HuH-7.5 (cell line): ENCODE data around the gene ADAMTS13.
A peak's percentile ranks its signal among the peaks of the same experiment; 100 is the strongest.
"Not testable (repeated sequence)": the region's sequence is repeated elsewhere in the genome, so short reads cannot be mapped to it uniquely, and the experiment has no call there.

ENCODE experiments used
- DNase-seq: peaks from one replicate; pipeline ENCODE4 v3.0.0; 2011; ENCODE audit warnings: low spot score

The ADAMTS13 gene

DNA sequence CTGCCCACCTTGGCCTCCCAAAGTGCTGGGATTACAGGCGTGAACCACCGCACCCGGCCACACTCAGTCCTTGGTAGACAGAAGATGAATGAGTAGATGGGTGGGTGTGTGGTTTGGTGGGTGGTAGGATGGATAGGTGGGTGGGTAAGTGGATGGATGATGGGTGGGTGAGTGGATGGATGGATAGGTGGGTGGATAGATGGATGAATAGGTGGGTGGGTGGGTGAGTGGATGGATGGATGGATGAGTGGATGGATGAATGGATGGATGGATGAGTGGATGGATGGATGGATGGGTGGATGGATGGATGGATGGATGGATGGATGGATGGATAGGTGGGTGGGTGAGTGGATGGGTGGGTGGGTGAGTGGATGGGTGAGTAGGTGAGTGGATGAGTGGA lies 29.9 kb upstream of the ADAMTS13 start:
- not testable (repeated sequence) for DNase-seq

DNA sequence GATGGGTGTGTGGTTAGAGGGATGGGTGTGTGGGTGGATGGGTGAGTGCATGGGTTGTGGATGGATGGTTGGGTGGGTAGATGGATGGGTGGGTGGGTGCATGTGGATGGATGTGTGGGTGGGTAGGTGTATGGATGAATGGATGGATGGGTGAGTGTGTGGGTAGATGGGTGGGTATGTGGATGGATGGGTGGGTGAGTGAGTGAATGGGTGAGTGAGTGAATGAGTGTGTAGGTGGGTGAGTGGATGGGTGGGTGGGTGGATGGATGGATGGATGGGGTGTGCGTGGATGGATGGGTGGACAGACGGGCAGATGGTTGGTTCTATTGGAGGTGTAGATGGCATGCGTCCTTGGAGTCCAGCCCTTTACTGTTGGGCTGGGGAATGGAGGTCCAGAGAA lies 28.8 kb upstream of the ADAMTS13 start:
- DNase-seq = no peak

DNA sequence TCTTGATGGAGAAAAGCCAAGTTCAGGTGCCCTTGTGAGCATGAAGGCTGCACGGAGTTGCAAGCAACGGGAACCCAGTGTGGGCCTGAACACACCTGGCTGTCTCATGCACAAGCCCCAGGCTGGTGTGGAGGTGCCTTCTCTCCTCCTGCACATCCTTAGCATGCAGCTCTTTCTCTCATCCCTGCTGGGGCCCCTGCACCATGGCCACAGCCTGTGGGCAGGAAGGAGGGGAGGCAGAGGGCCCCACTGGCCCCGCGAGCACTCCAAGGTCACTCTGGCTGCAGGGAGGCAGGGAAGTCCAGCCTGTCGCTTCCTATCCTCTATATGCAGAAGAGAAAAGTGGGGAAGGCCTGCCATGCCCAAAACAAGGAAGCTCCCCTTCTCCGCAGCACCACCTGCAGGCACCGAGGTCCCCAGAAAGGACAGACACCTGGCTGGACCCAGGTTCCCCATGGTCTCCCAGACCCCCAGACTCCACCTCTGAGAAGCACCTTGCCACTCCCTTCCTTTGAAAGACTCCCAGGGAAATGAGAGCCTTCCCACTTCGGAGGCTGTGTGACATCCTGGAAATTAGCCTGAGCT lies 27.4 kb upstream of the ADAMTS13 start:
- DNase-seq = no peak

DNA sequence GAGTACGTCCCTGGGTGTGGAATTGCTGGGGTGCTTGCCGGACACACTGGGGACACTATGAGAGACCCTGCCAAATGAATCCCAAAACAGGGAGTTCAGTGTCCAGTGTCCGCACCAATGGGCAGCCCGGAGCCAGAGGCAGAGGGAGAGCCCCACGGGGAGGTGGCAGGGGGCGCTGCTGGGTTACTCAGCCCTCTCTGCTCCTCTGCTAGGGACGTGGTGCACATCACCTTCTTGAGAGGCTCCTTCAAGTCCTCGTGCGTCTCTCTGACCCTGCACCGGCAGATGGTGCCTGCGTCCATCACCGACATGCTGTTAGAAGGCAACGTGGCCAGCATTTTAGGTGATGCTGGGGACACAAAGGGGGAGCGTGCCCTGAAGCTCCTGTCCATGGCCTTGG lies 25.2 kb upstream of the ADAMTS13 start:
- DNase-seq = no peak

DNA sequence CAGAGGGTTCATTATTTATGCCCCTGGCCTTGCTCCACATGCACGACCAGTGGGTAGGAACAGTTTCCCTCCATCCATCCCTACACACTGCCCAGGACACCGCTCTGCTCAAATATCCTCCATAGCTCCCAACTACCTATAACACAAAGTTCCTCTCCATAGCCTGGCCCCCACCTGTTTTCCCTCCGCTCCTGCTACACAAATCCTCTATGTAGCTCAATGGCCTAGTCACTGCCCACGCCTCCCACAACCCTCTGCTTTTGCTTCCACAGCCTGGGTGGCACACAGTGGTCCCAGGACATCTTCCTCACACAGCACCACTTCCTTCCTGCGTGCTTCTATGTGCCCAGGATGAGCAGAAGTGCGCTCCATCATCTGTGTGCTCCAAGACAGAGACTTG lies 24.8 kb upstream of the ADAMTS13 start:
- no peak for DNase-seq

DNA sequence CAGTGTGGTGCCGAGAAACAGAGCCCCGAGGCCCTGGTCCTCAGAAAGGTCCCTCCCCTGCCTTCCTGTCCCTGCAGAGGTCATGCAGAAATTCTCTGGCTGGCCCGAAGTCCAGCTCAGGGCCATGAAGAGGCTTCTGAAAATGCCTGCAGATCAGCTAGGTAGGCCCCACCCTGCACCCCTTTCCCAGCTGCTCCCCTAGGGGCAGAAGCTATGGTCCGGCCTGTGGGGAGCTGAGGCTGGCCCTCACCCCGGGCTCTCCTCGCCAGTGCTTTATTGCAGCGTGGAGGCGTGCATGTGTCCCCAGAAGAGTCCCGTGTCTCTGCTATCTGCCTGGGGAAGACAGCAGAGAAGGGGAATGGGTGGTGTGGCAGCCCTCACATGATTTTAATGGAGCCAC lies 24.3 kb upstream of the ADAMTS13 start:
- DNase-seq = no peak

DNA sequence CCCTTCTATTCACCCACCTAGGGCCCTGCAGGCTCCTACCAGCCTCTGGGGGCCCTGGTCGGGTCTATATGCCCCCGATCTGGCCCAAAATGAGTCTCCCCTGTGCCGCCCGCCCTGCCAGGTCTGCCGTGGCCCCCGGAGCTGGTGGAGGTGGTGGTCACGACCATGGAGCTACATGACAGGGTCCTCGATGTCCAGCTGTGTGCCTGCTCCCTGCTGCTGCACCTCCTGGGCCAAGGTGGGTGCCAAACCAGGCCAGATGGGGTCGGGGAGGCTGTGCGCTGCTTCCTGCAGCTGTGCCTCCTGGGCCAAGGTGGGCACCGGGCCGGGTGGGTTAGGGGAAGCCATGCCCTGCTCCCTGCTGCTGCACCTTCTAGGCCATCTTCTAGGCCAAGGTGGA lies 21.9 kb upstream of the ADAMTS13 start:
- DNase-seq = no peak

DNA sequence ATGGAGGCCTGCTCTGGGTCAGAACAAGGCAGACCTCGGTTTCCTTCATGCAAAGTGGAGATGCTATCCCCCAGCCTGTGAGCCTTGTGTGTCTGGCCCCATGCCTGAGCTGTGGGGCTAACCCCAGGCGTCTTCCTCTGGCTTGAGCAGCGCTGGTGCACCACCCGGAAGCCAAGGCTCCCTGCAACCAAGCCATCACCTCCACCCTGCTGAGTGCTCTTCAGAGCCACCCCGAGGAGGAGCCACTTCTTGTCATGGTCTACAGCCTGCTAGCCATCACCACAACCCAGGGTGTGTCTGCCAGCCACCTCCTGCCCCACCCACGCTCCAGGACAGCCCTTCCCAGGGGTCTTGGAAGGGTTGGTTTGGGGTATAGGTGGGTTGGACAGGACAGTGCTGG lies 20.6 kb upstream of the ADAMTS13 start:
- DNase-seq = no peak

DNA sequence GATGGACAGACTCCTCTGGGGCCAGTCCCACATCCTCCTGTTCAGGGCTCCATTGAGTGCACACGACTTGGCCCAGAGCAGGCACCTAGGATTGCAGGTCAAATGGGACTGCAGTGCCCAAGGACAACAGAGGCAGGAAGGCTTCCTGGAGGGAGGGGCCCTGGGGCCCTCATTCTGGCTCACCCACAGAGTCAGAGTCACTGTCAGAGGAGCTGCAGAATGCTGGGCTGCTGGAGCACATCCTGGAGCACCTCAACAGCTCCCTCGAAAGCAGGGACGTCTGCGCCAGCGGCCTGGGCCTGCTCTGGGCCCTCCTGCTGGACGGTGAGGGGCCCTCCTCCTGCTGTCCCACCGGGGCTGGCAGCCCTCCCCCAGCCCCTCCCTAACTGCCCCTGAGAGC lies 19.5 kb upstream of the ADAMTS13 start:
- no peak for DNase-seq

DNA sequence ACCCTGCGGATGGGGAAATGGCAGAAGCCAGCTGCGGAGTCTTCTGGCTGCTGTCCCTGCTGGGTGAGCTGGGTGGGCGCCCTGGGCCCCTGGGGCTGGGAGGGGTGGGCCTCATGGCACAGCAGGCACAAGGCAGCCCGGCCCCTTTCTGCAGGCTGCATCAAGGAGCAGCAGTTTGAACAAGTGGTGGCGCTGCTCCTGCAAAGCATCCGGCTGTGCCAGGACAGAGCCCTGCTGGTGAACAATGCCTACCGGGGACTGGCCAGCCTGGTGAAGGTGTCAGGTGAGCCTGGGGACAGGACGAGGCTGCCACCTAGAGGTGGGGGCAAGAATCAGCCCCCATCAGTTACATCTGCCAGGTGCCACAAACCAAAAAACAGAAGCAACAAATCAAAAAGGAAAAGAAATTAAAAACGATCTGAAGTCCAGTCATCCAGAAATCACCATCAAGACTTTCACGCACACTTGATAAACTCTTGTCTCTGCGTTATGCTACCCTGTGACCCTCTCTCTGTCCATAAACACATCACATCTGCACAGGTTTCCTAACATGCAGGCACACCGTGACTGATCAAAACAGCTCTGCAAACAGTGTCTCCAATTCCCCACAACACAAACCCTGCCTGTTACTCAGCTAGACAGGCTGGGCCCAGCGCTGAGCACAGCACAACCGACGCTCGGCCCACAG lies 18.3 kb upstream of the ADAMTS13 start:
- DNase-seq = peak; percentile 80

DNA sequence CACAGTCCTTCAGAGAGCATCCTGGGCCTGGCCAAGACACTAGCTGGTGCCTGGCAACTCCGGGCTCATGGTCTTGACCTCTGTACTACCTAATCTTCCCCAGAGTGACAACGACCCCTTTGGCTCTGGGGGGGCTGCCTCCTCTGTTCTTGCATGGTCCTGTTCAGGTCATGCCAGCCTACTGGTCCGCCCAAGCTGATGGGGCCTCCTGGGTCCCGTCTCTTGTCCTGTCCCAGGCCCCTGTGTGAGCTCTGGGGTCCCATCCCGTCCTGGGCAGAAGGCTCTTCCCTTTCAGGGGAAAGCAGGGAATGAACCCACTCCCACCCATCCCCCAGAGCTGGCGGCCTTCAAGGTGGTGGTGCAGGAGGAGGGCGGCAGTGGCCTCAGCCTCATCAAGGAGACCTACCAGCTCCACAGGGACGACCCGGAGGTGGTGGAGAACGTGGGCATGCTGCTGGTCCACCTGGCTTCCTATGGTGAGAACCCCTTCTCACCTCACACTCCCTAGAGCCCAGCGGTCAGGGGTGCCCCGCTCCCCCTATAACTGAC lies 17.6 kb upstream of the ADAMTS13 start:
- no peak for DNase-seq

DNA sequence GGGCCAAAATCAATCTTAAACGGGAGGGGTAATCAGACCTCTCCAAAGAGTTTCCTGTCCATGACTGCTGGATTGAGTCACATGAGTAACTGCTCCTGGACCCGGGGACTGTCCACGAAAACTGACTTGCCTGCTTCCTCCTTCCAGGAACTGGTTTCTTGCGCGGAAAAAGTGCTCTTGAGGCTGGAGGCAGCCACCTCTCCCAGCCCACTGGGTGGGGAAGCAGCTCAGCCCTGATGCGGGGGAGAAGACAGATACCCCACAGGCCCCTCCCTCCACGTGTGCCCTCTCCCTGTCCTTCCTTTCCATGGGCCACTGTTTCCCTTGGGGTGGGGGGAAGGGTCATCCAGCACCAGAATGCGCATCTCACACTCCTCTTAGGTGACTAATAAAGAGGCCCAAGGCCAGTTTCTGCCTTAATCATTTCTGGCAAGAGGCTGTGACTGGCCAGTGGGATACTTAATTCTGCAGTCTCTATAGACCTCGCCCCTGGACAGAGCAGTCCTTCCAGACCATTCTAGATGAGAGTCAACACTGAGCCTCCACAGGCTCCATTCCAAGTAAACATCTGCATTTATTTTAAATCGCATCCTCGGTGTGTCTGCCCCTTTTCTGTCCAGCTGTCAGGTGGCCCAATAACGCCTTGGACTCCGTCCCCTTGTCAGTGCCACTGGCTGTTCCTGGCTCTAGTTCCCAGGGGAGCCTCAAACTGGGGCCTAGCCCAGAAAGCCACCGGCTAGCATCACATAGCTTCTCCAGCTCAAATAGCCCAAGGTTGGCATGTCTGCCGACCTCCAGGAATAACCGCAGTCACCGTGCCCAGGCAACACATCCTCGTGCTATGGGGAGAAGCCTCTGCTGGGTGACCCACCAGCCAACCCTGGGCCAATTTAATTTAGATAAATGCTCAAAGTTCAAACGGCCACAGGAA lies 16.4 kb upstream of the ADAMTS13 start:
- DNase-seq = no peak

DNA sequence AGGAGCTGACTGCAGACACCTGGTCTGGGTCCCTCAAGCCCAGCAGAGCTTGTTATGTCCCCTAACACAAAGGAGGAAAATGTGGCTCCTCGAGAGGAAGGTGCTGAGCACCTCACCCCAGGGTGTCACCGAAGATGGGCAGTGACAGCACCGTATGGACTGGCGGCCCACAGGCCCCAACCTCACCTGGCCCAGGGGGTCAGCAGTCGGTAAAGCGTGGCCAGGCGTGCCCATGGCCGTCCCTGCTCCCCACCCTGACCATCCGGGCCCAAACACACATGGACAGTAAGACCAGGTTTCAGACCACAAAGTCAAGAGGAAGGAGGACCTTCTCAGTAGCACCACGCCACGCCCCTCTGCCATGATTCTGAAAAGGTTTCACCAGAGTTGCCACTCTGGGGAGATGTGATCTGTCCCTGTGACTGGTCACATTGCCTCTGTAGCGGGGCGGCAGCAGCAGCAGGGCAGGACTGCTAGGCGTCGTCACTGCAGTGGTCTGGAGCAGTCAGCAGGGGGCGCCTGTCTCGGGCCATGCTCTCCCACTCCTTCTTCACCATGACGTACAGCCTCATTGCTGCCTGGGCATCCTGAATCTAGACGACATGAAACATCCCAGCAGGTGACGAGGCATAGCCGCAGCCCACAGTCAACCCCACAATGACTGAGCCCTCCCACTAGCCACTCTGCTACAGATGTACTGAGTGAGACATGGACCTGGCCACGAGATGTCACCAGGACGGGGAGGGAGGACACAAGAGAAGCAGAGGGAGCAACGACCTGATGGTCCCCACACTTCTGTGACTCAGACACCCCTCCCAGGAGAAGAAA lies 15.5 kb upstream of the ADAMTS13 start:
- DNase-seq = peak; percentile 87

DNA sequence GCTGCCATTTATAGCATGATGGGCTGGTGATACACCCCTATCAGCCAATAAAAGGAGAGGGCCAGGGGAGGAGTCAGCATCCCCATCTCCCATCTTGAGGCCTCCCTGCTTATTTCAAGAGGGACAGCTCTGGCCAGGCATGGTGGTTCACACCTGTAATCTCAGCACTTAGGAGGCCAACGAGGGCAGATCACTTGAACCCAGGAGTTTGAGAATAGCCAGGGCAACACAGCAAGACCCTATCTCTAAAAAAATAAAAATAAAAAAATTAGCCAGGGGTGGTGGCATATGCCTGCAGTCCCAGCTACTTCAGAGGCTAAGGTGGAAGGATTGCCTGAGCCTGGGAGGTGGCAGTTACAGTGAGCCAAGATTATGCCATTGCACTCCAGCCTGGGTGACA lies 14.1 kb upstream of the ADAMTS13 start:
- no peak for DNase-seq

DNA sequence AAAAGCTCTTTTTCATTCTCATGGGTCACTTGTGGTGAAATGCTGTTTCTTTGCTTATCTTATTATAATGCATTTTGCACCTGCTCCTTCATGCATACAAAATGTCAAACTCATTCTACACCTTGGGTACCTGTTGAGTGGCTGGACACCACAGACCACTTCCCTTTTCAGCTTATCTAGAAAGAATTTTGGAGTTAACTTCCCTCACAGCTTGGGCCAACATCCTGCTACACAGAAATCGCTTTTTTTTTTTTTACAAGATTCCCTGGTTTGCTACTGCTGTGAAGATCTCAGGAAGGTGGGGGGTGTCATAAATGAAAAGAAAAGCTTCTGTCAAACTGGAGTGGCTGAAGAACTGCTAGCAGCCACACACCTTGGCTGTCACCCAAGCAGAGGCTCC lies 7.0 kb upstream of the ADAMTS13 start:
- DNase-seq = no peak

DNA sequence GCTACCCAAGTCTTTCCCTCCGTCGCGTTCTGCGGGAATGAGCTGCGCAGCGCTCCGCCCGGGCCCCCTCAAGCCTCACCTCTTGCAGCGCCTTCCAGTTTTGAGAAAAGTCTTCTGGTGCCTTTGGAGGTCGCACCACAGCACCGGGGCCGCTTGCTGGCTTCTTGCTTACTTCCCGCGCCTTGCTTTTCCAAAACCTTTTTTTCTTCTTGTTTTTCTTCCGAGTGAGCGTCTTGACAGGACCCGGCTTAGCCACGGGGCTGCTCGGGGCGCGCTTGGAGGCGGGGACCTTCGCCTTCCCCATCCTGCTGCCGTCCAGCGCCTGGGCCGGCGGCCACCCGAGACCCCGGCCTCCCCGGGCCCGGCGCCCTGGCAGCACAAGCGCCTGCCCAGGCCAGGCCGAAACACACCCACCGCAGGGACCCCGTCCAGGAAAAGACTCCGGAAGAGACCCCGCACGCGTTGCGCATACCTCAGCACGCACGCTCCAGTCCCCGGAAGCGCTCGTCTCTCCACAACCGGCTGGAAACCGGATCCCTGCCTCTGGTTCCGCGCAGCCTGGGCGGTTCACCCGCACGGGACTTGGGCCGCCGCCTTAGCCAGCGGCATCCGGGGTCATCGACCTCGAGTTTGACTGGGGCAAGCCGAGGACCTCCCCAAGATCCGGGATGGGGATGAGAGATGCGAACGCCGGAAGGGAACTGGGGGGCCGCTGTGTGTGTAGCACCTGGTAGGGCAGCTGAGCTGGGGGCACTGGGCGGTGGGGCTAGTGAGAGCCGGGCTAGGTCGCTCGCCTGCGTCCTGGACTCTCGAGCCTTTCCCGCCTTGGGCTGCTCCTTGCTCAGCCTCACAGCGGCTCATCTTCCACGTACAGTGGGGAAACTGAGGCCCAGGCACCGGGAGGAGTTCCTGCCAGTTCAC lies 4.4 kb upstream of the ADAMTS13 start, which contains the start of gene REXO4:
TSS of gene REXO4 (minus strand) at position 470 of the 921 bp plus-strand sequence. CDS start at position 304, 166 bp downstream.
- DNase-seq = peak; percentile 89

DNA sequence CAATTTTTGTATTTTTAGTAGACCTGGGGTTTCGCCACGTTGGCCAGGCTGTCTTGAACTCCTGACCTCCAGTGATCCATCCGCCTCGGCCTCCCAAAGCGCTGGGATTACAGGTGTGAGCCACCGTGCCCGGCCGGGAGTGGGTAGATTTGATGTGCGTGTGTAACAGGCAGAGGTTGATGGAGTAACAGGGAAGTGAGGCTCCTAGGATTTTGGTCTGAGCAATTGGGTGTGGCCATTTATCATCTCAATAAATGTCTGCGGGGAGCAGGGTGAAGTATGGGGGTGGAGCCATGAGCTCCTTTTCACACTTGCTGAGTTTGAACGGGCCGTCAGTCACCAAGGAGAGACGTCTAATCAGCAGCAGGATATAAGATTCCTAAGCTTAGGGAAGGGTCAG lies 3.2 kb upstream of the ADAMTS13 start:
- DNase-seq = no peak

DNA sequence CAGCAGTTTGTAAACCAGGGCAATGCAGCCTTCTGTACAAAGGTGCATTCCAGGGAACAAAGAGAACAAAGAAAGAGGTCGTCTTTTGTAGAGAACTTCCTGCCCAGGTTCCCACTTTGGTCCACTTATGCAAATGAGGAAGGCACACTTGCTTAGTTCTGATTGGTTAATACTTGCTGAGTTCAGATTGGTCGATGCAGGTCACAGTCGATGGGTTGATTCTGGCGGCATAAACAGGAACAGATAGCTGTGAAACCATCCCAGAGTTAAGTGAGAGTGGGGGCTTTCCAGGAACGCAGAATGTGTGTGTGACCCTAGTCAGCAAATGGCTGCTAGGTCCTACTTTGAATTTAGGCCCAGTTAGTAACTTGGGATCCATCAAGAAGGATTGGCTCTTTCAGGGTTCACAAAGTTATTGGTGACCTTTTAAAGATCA lies 1.8 kb upstream of the ADAMTS13 start:
- DNase-seq = no peak

DNA sequence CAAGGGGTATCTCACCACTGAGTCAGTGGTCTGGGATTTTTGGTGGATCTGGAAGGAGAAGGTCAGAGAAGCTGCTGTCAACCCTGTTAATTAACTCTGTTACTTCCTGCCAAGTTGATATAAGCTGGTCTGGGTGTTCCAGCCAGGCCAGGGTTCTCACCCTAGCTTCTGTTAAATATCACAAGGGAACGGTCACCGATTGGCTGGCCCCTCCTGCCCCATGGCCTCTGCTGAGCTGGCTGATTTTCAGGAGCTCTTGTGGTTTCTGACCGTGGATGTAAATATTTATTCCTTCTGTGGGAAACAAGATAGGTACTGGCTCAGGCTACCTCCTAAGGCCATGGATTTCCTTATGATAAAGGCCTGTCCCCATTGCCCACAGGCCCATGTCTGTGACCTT lies 1.0 kb downstream of the ADAMTS13 start:
- DNase-seq = no peak

DNA sequence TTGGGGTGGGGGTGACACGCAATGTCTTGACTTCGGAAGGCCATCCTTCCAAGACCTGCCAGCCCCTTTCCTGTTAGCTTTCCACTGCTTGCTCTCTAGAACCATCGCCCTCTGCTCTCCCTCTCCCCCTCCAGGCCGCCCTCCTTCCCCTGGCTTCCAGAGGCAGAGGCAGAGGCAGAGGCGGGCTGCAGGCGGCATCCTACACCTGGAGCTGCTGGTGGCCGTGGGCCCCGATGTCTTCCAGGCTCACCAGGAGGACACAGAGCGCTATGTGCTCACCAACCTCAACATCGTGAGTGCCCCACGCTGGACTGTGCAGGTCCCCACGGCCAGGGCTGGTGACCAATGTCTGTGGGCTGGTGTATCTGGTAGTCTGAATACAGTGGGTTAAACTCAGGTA lies 2.0 kb downstream of the ADAMTS13 start:
- no peak for DNase-seq
